ENCODE results near the gene EMILIN2. TPM values are rescaled to one million over a fixed set of nuclear protein-coding genes. Genes with fewer than 3 reads are reported as not detected.

EMILIN2 gene
- total RNA-seq, 2 experiments from 2014 or later: 17.3 to 19.4 TPM

- TF ChIP-seq CTCF (IDR thresholded peaks at IDR 0.05): no peak
- Mint-ChIP-seq H3K9me3 (no peaks in the 10 kb centered on the region), H3K27ac (no peak overlapping the region), H3K36me3 (ENCODE audit: low read depth) (peaks cover 3% of the 10 kb centered on the region), H3K27me3 (no peaks in the 10 kb centered on the region), H3K4me3 (no peak overlapping the region), H3K4me1 (ENCODE audit: low read depth) (peaks cover 13% of the 10 kb centered on the region)
- ATAC-seq: no peak
- ChIA-PET POLR2A (interaction anchor here (1.2 kb wide), 1 partner anchor 12 kb away, joined by 3 read pairs; no protein-coding TSS in a partner anchor), CTCF (no interaction called here)
- DNase-seq: no peak
- intact Hi-C loops (cut with micrococcal nuclease): loop anchor here (10.0 kb wide), 1 partner anchor 88 kb away; no protein-coding TSS in a partner anchor
Observed at GRCh38 chr18:2902327-2902726, 55.5 kb downstream of the EMILIN2 start.

- Mint-ChIP-seq H3K4me3 (no peak overlapping the region), H3K27ac (no peak overlapping the region), H3K27me3 (no peaks in the 10 kb centered on the region), H3K9me3 (no peaks in the 10 kb centered on the region), H3K4me1 (ENCODE audit: low read depth) (peaks cover 18% of the 10 kb centered on the region), H3K36me3 (ENCODE audit: low read depth) (peaks cover 9% of the 10 kb centered on the region)
- CTCF ChIA-PET: no interaction called here
- no peak for TF ChIP-seq CTCF (IDR thresholded peaks at IDR 0.05)
- POLR2A ChIA-PET: interaction anchor here (1.2 kb wide), 2 partner anchors 9 to 13 kb away, joined by 3 read pairs; no protein-coding TSS in a partner anchor
- intact Hi-C loops (cut with micrococcal nuclease): loop anchor here (10.0 kb wide), 1 partner anchor 88 kb away; no protein-coding TSS in a partner anchor
- no peak for ATAC-seq
- no peak for DNase-seq
Observed at GRCh38 chr18:2903006-2903405, 56.2 kb downstream of the EMILIN2 start.

GRCh38 chr18:2905854-2906703, 59.3 kb downstream of the EMILIN2 start:
- ChIA-PET CTCF (interaction anchor here (1.0 kb wide), 1 partner anchor 23 kb away, joined by 4 read pairs; no protein-coding TSS in a partner anchor), POLR2A (interaction anchor here (0.6 to 1.5 kb wide), 3 partner anchors 9 to 269 kb away, joined by 3 read pairs; no protein-coding TSS in a partner anchor)
- Mint-ChIP-seq H3K4me1 (ENCODE audit: low read depth) (peaks cover 26% of the 10 kb centered on the region), H3K27me3 (no peaks in the 10 kb centered on the region), H3K4me3 (peak overlapping the region; percentile 82), H3K27ac (peak overlapping the region; percentile 88), H3K9me3 (no peaks in the 10 kb centered on the region), H3K36me3 (ENCODE audit: low read depth) (peaks cover 27% of the 10 kb centered on the region)
- peak; percentile 51 for DNase-seq
- ATAC-seq: peak; percentile 48
- TF ChIP-seq CTCF (IDR thresholded peaks at IDR 0.05): no peak
- intact Hi-C loops (cut with micrococcal nuclease): loop anchor here (10.0 kb wide), 1 partner anchor 91 kb away; no protein-coding TSS in a partner anchor

GRCh38 chr18:2906704-2907549, 60.1 kb downstream of the EMILIN2 start:
- CTCF ChIA-PET: interaction anchor here (0.9 to 1.9 kb wide), 7 partner anchors 11 to 341 kb away, joined by 3 to 5 read pairs (median 4); partner anchors contain the start of gene MYL12A
- POLR2A ChIA-PET: interaction anchor here (0.8 to 3.5 kb wide), 6 partner anchors 10 to 224 kb away, joined by 3 to 13 read pairs (median 4); no protein-coding TSS in a partner anchor
- DNase-seq (peak; percentile 50), ATAC-seq (peak; percentile 60)
- H3K27me3 Mint-ChIP-seq: no peaks in the 10 kb centered on the region
- peak; percentile 42 for TF ChIP-seq CTCF (IDR thresholded peaks at IDR 0.05)
- H3K9me3 Mint-ChIP-seq: no peaks in the 10 kb centered on the region
- H3K27ac Mint-ChIP-seq: peak overlapping the region; percentile 78
- peaks cover 26% of the 10 kb centered on the region for H3K4me1 Mint-ChIP-seq (ENCODE audit: low read depth)
- H3K36me3 Mint-ChIP-seq (ENCODE audit: low read depth): peaks cover 30% of the 10 kb centered on the region
- peak overlapping the region; percentile 86 for H3K4me3 Mint-ChIP-seq
- intact Hi-C loops (cut with micrococcal nuclease): loop anchor here (10.0 kb wide), 1 partner anchor 92 kb away; no protein-coding TSS in a partner anchor
